Activated CD4-positive, alpha-beta T cell treated with anti-CD3 and anti-CD28 coated beads, Interleukin-2, amount 50 U/mL, for 4 hours (primary cell): ENCODE results near the gene PARP8.
A peak's percentile ranks its signal among the peaks of the same experiment; 100 is the strongest.
"Not testable (repeated sequence)": the region's sequence is repeated elsewhere in the genome, so short reads cannot be mapped to it uniquely, and the experiment has no call there.

Experiments
- DNase-seq, 2 experiments: peaks; one replicate each; pipeline ENCODE4 v3.0.0-alpha.2; 2020

Gene PARP8

GRCh38 chr5:50666261-50667022 lies at the start of gene PARP8:
TSS of gene PARP8 (plus strand) at chr5:50666637. CDS start at chr5:50667096, 459 bp downstream.
- peak; percentile 24 to 30 for DNase-seq

GRCh38 chr5:50623666-50624065 lies 42.8 kb upstream of the PARP8 start:
- DNase-seq = no peak

- DNase-seq = peak in 1 of 2 experiments; percentile 1
Measured at GRCh38 chr5:50634866-50635265, 31.6 kb upstream of the PARP8 start.

- not testable (repeated sequence) for DNase-seq
Measured at GRCh38 chr5:50637576-50637975, 28.9 kb upstream of the PARP8 start.

GRCh38 chr5:50646591-50646990 lies 19.8 kb upstream of the PARP8 start:
- DNase-seq = no peak

GRCh38 chr5:50647726-50648125 lies 18.7 kb upstream of the PARP8 start:
- no peak for DNase-seq

- DNase-seq = no peak
Measured at GRCh38 chr5:50653946-50654345, 12.5 kb upstream of the PARP8 start.

- no peak for DNase-seq
Measured at GRCh38 chr5:50655067-50655809, 11.2 kb upstream of the PARP8 start.

GRCh38 chr5:50655810-50656205 lies 10.6 kb upstream of the PARP8 start:
- DNase-seq = no peak

- DNase-seq = no peak
Measured at GRCh38 chr5:50657044-50657443, 9.4 kb upstream of the PARP8 start.

GRCh38 chr5:50658246-50658645 lies 8.2 kb upstream of the PARP8 start:
- no peak for DNase-seq

- DNase-seq = no peak
Measured at GRCh38 chr5:50663636-50664035, 2.8 kb upstream of the PARP8 start.

- DNase-seq = no peak
Measured at GRCh38 chr5:50665091-50665490, 1.3 kb upstream of the PARP8 start.

- DNase-seq = peak; percentile 24
Measured at GRCh38 chr5:50665761-50666202, 655 bp upstream of the PARP8 start.

GRCh38 chr5:50667023-50667652 lies 701 bp downstream of the PARP8 start:
- peak in 1 of 2 experiments; percentile 36 for DNase-seq

GRCh38 chr5:50667653-50668595 lies 1.5 kb downstream of the PARP8 start:
- DNase-seq = peak; percentile 81 to 84

GRCh38 chr5:50668636-50669035 lies 2.2 kb downstream of the PARP8 start:
- DNase-seq = not testable (repeated sequence)

- DNase-seq = no peak
Measured at GRCh38 chr5:50672663-50673062, 6.2 kb downstream of the PARP8 start.

GRCh38 chr5:50673444-50673843 lies 7.0 kb downstream of the PARP8 start:
- not testable (repeated sequence) for DNase-seq

- DNase-seq = no peak
Measured at GRCh38 chr5:50675385-50675784, 8.9 kb downstream of the PARP8 start.

- DNase-seq = not testable (repeated sequence)
Measured at GRCh38 chr5:50679554-50679953, 13.1 kb downstream of the PARP8 start.

- DNase-seq = no peak
Measured at GRCh38 chr5:50684721-50685120, 18.3 kb downstream of the PARP8 start.
